ENCODE data around the gene EFNB1.

GRCh38 chrX:68853665-68854251, 24.9 kb downstream of the EFNB1 start:
- no peak for TF ChIP-seq CTCF (conservative IDR thresholded peaks at IDR 0.05; ENCODE audit: low read depth, low read length)
- no peak for TF ChIP-seq CHD1 (IDR thresholded peaks at IDR 0.05; ENCODE audit: low read depth, low read length)
- no peak for TF ChIP-seq POLR2A (IDR thresholded peaks at IDR 0.05; ENCODE audit: low read depth, low read length)
- TF ChIP-seq MAZ (IDR thresholded peaks at IDR 0.05; ENCODE audit: borderline replicate concordance, low read depth, low read length) = no peak
